Stimulated activated CD4-positive, alpha-beta T cell treated with anti-CD3 and anti-CD28 coated beads, Interleukin-4, amount 100 ng/mL, for 48 hours (primary cell): Measurements from ENCODE around the gene ZNF396.

Experiments used
- DNase-seq, 2 donors: peaks; one replicate each; pipeline ENCODE4 v3.0.0-alpha.2; 2020; ENCODE audit warnings: low read depth in 2 of 2

Gene ZNF396

GRCh38 chr18:35383136-35383535 is 6.0 kb upstream of the ZNF396 start:
- DNase-seq, result no peak

DNA sequence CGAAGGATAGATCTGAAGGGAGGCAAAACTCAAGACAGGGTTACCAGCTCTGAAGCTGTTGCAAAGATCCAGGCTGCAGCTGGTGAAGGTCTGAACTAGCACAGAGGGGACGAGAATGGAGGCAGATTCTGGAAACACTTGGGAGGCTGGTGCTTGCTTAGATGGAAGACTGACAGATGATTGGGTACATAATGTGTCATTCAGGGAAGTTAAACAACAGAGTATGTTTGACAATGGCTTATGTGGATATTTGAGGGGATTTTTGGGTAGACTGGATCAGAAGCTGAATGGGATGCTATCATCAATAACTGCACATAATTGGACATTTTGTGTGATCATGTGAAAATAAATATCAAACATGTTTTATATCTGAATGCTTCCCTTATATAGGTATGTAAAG is 2.3 kb upstream of the ZNF396 start:
- no peak for DNase-seq

- no peak for DNase-seq
Measured at GRCh38 chr18:35378574-35378896, 1.4 kb upstream of the ZNF396 start.

GRCh38 chr18:35377875-35378573 is 887 bp upstream of the ZNF396 start:
- no peak for DNase-seq

DNA sequence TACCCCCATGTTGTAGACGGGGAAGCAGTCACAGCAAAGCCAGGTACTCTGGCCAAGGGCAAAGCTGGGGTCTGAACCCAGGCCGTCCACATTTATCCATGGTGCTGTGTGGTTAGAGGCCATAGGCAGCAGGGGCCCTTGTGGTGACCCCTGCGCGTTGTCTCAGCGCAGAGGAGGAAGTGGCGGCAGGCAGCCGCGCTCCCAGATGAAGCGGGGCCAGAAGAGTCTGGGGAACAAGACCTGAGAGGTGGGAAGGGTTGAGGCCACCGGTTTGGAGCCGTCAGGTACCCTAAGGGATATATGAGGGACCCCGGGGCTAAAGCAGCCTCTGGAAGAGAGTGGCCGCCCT is 770 bp downstream of the ZNF396 start:
- no peak for DNase-seq

DNA sequence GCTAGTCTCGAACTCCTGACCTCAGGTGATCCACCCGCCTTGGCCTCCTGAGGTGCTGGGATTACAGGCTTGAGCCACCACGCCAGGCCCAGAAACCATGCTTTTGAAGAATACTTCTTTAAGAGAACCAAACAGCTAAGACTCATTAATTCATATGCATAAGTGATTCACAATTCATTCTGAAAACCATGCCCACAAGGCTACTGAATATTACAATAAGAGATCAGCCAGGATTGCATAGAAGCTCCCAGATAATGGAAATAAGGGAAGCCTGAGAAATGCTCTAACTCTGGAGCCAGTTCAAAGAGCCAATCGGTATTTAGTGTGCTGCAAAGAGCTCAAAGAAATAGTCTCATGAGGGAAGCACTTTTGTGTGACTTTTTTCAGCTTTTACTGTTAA is 2.4 kb downstream of the ZNF396 start:
- no peak for DNase-seq

DNA sequence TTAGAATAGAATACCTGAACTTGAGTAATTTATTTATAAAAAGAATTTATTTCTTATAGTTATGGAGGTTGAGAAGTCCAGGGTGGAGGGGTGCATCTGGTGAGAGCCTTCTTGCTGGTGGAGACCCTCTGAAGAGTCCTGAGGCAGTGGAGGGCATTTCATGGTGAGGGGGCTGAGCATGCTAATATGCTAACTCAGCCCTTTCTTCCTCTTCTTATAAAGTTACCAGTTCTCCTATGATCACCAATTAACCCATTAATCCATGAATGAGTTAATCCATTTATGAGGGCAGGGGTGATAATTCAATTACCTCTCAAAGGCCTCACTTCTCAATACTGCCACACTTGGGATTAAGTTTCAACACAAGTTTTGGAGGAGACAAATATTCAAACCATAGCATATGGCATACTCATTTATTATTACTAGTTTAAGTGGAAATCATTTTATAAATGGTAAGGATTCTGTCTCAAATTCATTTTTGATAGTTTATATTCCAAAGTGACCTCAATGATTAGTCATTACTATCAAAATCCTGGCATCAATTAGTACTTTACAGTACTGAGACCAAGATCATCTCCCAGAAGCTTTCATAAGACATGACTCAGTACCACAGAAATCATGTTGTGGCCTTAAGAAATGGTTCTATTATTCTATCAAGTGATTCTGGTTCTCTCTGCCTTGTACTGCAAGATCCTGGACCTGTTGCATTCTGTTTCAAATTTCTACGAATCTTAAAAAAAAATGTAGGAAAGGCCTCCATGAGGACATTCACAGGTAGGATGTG is 5.5 kb downstream of the ZNF396 start:
- DNase-seq, result no peak

- DNase-seq, result no peak
Measured at GRCh38 chr18:35369126-35369525, 8.0 kb downstream of the ZNF396 start.

- no peak for DNase-seq
Measured at GRCh38 chr18:35368595-35368994, 8.5 kb downstream of the ZNF396 start.

DNA sequence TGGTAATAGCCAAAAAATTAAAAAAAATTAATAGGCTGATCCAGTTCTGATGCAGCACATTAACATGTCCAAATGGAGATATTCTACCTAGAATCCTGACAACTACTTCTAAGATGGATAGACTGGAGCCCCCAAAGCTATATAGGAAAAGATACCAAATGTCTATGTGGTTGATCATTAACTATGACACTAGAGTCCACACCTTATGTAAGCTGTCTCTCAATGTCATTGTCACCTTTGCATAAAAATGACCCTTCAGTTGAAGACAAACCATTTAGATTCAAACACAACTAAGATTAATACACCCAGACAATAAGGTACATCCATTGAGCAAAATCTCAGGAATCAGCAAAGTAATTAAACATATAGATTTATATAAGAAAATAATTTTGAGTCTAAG is 14.6 kb downstream of the ZNF396 start:
- no peak for DNase-seq

- no peak for DNase-seq
Measured at GRCh38 chr18:35361570-35362321, 15.4 kb downstream of the ZNF396 start.

DNA sequence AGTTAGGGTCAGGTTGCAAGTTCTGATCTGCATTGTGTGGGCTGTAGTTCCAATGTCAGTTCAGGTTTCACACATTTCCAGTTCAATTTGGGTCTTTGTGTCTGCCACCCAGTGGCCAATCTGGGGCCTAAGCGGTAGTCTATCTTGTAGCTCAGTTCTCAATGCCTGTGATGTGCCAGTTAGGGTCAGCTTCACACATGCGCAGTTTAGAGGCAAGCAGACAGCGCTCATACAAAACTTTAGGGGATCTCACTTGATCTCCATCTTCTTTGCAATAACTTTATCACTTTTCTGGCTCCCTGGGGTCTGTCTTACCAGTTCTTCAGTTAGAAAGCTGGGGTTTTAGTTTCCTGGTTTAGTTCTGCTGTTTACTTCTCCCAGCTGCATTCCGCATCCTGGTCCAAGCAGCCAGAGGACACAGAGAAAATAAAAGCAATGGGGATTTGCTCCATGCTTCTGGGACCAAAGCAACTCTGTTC is 22.0 kb downstream of the ZNF396 start:
- DNase-seq, result peak; percentile 27 to 30

GRCh38 chr18:35352778-35353177 is 24.4 kb downstream of the ZNF396 start:
- DNase-seq, result no peak

GRCh38 chr18:35352283-35352682 is 24.9 kb downstream of the ZNF396 start:
- no peak for DNase-seq

DNA sequence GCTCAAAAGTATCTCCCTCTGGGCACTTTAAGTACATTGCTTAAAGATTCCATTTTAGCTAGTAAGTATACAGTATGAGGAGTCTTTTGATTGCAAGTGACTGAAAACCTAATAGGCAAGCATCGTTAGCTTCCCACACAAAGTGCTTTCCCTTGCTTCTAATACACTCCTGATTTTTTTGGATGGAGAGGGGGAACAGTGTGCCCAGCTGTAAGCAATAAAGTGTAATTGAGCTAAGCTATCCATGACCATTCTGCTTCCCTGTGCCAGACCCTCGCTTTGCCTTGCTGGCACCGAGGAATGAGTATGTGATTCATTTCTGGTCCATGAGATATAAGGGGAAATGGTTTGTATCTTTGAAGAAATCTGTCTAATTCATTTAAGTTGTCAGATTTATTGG is 29.1 kb downstream of the ZNF396 start:
- no peak for DNase-seq

GRCh38 chr18:35345950-35346349 is 31.2 kb downstream of the ZNF396 start:
- no peak for DNase-seq

DNA sequence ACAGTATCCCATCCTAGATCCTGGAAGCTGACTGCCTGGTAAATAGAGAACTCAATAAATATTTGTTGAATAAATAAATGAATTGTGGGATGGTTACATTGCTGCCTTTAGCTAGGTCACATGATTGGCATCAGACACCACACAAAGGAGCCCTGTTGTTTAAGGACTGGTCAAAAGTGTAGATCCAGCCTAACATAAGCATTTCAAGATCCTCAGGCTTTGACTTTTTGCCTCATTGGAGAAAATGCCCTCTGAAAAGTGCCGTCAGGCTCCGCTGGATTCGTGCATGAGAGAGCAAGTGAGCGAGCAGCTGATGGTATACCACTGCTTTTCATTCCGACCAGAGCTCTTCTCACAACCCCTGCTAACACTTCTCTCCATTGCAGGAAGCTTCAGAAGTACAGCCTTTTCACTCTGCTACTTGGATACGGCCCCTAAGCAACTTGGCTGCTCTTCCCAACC is 31.6 kb downstream of the ZNF396 start:
- no peak for DNase-seq

- no peak for DNase-seq
Measured at GRCh38 chr18:35344736-35345459, 32.2 kb downstream of the ZNF396 start.

GRCh38 chr18:35343936-35344735 is 33.0 kb downstream of the ZNF396 start, which contains the start of gene ZNF24:
Gene ZNF24, minus strand, starts transcription at chr18:35344420. Its CDS starts 3,770 bp downstream, at chr18:35340650.
- peak; percentile 87 to 91 for DNase-seq

GRCh38 chr18:35343488-35343935 is 33.6 kb downstream of the ZNF396 start:
- DNase-seq, result no peak

DNA sequence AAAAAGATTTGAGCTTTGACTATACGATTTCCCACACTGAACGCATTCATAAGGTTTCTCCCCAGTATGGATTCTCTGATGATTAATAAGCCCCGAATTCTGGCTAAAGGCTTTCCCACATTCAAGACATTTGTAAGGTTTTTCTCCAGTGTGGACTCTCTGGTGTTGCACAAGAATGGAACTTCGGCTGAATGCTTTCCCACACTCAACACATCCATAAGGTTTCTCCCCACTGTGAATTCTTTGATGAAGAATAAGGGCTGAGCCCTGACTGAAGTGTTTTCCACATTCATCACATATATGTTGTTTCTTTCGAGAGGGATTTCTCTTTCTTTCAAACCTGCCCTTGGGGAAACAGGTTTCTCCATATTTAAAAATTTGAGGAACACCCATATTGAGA is 39.9 kb downstream of the ZNF396 start:
- no peak for DNase-seq
